Ovary (tissue), 9 donors: ENCODE results near the gene PDE7B. TPM values are rescaled to one million over a fixed set of nuclear protein-coding genes. Genes with fewer than 3 reads are reported as not detected.
"Not testable (repeated sequence)": the region's sequence is repeated elsewhere in the genome, so short reads cannot be mapped to it uniquely, and the experiment has no call there.

Experiments
- DNase-seq, 5 donors: peaks; one replicate each; pipeline ENCODE4 v3.0.0-alpha.2; 2019 to 2020
- H3K27ac ChIP-seq, 2 donors: fragments of 200-600 bp; one replicate each; pipeline versions ENCODE4 v1.5.1 to v1.8.0; 2019 to 2022
- H3K27me3 ChIP-seq: fragments of 200-600 bp; one replicate; pipeline ENCODE4 v1.8.0; 2022
- H3K36me3 ChIP-seq: fragments of 200-600 bp; sonication (generic); one replicate; pipeline ENCODE4 v1.5.1; 2019
- H3K4me1 ChIP-seq: one replicate; pipeline ENCODE4 v1.8.1; 2013; ENCODE audit warnings: mild to moderate bottlenecking, moderate library complexity; ENCODE audit not compliant: insufficient read depth
- H3K4me3 ChIP-seq: fragments of 200-600 bp; sonication (generic); one replicate; pipeline ENCODE4 v1.5.1; 2017
- H3K9me3 ChIP-seq, 2 donors: fragments of 200-600 bp in 1 of 2; sonication (generic) in 1 of 2; one replicate each; pipeline versions ENCODE4 v1.5.1 to v1.8.1; 2013 to 2019; ENCODE audit warnings: mild to moderate bottlenecking in 1 of 2, moderate library complexity in 1 of 2
- CTCF ChIP-seq, 3 donors: fragments of 450-650 bp in 2 of 3; fragments of 200-600 bp in 1 of 3; IDR thresholded peaks; one replicate each; pipeline versions ENCODE4 v1.5.1 to v1.8.0; 2016 to 2022; ENCODE audit warnings: antibody characterized with exemption in 3 of 3, mild to moderate bottlenecking in 1 of 3
- EP300 ChIP-seq: sonication (generic); formaldehyde crosslinking; IDR thresholded peaks from one replicate; pipeline ENCODE4 v1.6.1; 2017; ENCODE audit warnings: antibody characterized with exemption
- POLR2A ChIP-seq: fragments of 450-650 bp; IDR thresholded peaks from one replicate; pipeline ENCODE4 v1.6.1; 2017; ENCODE audit warnings: antibody characterized with exemption, mild to moderate bottlenecking, moderate library complexity
- WGBS, 3 donors: extraction: QIAGEN DNeasy Blood & Tissue Kit in 1 of 3; methylation state at CpG; one replicate each; pipeline versions ENCODE4 v1.1.5 to v1.1.7; 2013 to 2017; 5-methylcytosine and 5-hydroxymethylcytosine counted together
- intact Hi-C, 4 donors: fragments of 100-400 bp; cut with DNase I; formaldehyde crosslinking; loops; one replicate each; pipeline versions ENCODE4 v1.11.0 to v1.15.1; 2022 to 2023
- polyA plus RNA-seq, 2 donors: library from polyadenylated mRNA; stranded (reverse); fragments of 200-250 nt in 1 of 2; fragments of 350-450 nt in 1 of 2; fragmentation: Illumina TruSeq in 1 of 2; extraction: RNeasy Lipid Tissue Mini Kit (QIAGEN cat#74804) in 1 of 2; gene quantifications; one replicate each; pipeline ENCODE4 v1.2.3, GENCODE V29; 2013 to 2014
- total RNA-seq, 7 donors: library from RNA; depleted of rRNA in 2 of 7; stranded (reverse); fragments of >200 nt in 2 of 7; fragmentation: NEBNext Ultra II Directional in 3 of 7; extraction: Animal tissue kit (Norgen Biotek cat#: 25700) in 3 of 7; gene quantifications; one replicate each; pipeline versions ENCODE4 v1.1.0 to v1.2.4, GENCODE V29; 2016 to 2023
- donor health status: DM: no; HTN: no; CAD: no; lungs with moderate emphysema.
- donor health status: DM: no; HTN: no; CAD: no.
- donor health status: Bipolar disorder and iron deficiency.
- donor health status: DM: yes; HTN: yes; CAD: no.
- donor health status: DM: no; HTN: no; CAD: no.
- donor health status: DM: yes; HTN: yes; CAD: no.

The PDE7B gene
- total and polyA plus RNA-seq, 9 donors: 11.6 to 62.7 (median 21.6) TPM

GRCh38 chr6:135853986-135854385 lies 2.5 kb downstream of the PDE7B start:
- intact Hi-C loops: no loop called here
- TF ChIP-seq EP300 (no peak), CTCF (IDR thresholded peaks at IDR 0.05) (no peak), POLR2A (no peak)
- Histone ChIP-seq H3K27me3 (no peaks in the 10 kb centered on the region), H3K36me3 (no peaks in the 10 kb centered on the region), H3K27ac (no peak overlapping the region), H3K9me3 (no peaks in the 10 kb centered on the region), H3K4me3 (no peak overlapping the region), H3K4me1 (peaks cover 7% of the 10 kb centered on the region)
- 36 to 47% (median 44%) methylated on average over 1 of the region's 1 CpG for WGBS, 3 donors
- DNase-seq: no peak

- H3K4me3 ChIP-seq: no peak overlapping the region
- intact Hi-C loops: no loop called here
- peaks cover 7% of the 10 kb centered on the region for H3K4me1 ChIP-seq
- H3K27ac ChIP-seq: no peak overlapping the region
- WGBS, 3 donors: 98 to 99% (median 98%) methylated on average over 2 of the region's 2 CpGs
- no peaks in the 10 kb centered on the region for H3K27me3 ChIP-seq
- DNase-seq: no peak
- no peaks in the 10 kb centered on the region for H3K36me3 ChIP-seq
- H3K9me3 ChIP-seq: no peaks in the 10 kb centered on the region
- TF ChIP-seq CTCF (IDR thresholded peaks at IDR 0.05) (no peak), EP300 (no peak)
Observed at GRCh38 chr6:135854799-135855198, 3.3 kb downstream of the PDE7B start.

GRCh38 chr6:135858931-135859330 lies 7.4 kb downstream of the PDE7B start:
- DNase-seq: no peak
- TF ChIP-seq EP300: no peak
- no peak for TF ChIP-seq POLR2A
- no peak for TF ChIP-seq CTCF (IDR thresholded peaks at IDR 0.05)
- Histone ChIP-seq H3K4me1 (peaks cover 2% of the 10 kb centered on the region), H3K27ac (no peak overlapping the region), H3K27me3 (no peaks in the 10 kb centered on the region), H3K36me3 (no peaks in the 10 kb centered on the region), H3K4me3 (no peak overlapping the region), H3K9me3 (no peaks in the 10 kb centered on the region)
- intact Hi-C loops: no loop called here

GRCh38 chr6:135860361-135860760 lies 8.9 kb downstream of the PDE7B start:
- H3K36me3 ChIP-seq: no peaks in the 10 kb centered on the region
- intact Hi-C loops: no loop called here
- H3K9me3 ChIP-seq: no peaks in the 10 kb centered on the region
- 85 to 93% (median 88%) methylated on average over 2 of the region's 2 CpGs for WGBS, 3 donors
- TF ChIP-seq EP300: no peak
- H3K27me3 ChIP-seq: no peaks in the 10 kb centered on the region
- H3K4me1 ChIP-seq: peaks cover 2% of the 10 kb centered on the region
- no peak overlapping the region for H3K27ac ChIP-seq
- H3K4me3 ChIP-seq: no peak overlapping the region
- no peak for DNase-seq

GRCh38 chr6:135861189-135861588 lies 9.7 kb downstream of the PDE7B start:
- no peak for TF ChIP-seq EP300
- TF ChIP-seq CTCF (IDR thresholded peaks at IDR 0.05): no peak
- no peak for TF ChIP-seq POLR2A
- intact Hi-C loops: no loop called here
- Histone ChIP-seq H3K27ac (no peak overlapping the region), H3K4me1 (no peaks in the 10 kb centered on the region), H3K27me3 (no peaks in the 10 kb centered on the region), H3K36me3 (no peaks in the 10 kb centered on the region), H3K9me3 (no peaks in the 10 kb centered on the region), H3K4me3 (no peak overlapping the region)
- no peak for DNase-seq
- 91 to 96% (median 96%) methylated on average over 1 of the region's 1 CpG for WGBS, 3 donors

GRCh38 chr6:135864929-135865328 lies 13.4 kb downstream of the PDE7B start:
- intact Hi-C loops, H3K4me3 ChIP-seq, H3K9me3 ChIP-seq, H3K27me3 ChIP-seq, H3K36me3 ChIP-seq, DNase-seq, H3K27ac ChIP-seq, H3K4me1 ChIP-seq: not testable (repeated sequence)
- 94 to 100% (median 97%) methylated on average over 2 of the region's 2 CpGs for WGBS, 3 donors
